ENCODE data around the gene SMIM15. TPM values are rescaled to one million over a fixed set of nuclear protein-coding genes. Genes with fewer than 3 reads are reported as not detected.

Gene SMIM15
- total and polyA plus RNA-seq, 12 donors: 16.5 to 26.1 (median 22.1) TPM

GRCh38 chr5:61114441-61114840, 47.8 kb downstream of the SMIM15 start:
- Histone ChIP-seq H3K4me1 (no peaks in the 10 kb centered on the region), H3K27me3 (no peaks in the 10 kb centered on the region), H3K36me3 (no peaks in the 10 kb centered on the region), H3K4me3 (no peak overlapping the region), H3K27ac (no peak overlapping the region), H3K9me3 (peaks cover 0 to 11% (median 0%) of the 10 kb centered on the region in 11 donors)
- no peak for TF ChIP-seq CTCF (IDR thresholded peaks at IDR 0.05)
- WGBS, 2 donors: 97% methylated on average over 1 of the region's 1 CpG
- DNase-seq: no peak
- no peak for ATAC-seq
- intact Hi-C loops (cut with DNase I): no loop called here

Other genes with a start within 250 kb of the SMIM15 start
- 1 to 10 TPM; 4.1 to 8.3 (median 6.8) TPM for gene ERCC8, start 217.4 kb downstream of the SMIM15 start, total RNA-seq
- gene ERCC8, start 217.4 kb downstream of the SMIM15 start, polyA plus RNA-seq: 1 to 10 TPM; 4.4 to 4.9 TPM
- 10 to 100 TPM; 23.0 to 49.2 (median 29.9) TPM for gene NDUFAF2, start 217.3 kb downstream of the SMIM15 start, total RNA-seq
- 10 to 100 TPM; 60.3 to 96.5 TPM for gene NDUFAF2, start 217.3 kb downstream of the SMIM15 start, polyA plus RNA-seq
- gene ZSWIM6, start 169.8 kb upstream of the SMIM15 start, total RNA-seq: 10 to 100 TPM in 1 of 10 donors, 1 to 10 TPM in 9; 5.9 to 10.3 (median 7.2) TPM
- gene ZSWIM6, start 169.8 kb upstream of the SMIM15 start, polyA plus RNA-seq: 1 to 10 TPM; 2.1 to 4.6 TPM

All from heart right ventricle (tissue), 16 donors.